ENCODE data around the gene ZBTB40.

ZBTB40 gene

DNA sequence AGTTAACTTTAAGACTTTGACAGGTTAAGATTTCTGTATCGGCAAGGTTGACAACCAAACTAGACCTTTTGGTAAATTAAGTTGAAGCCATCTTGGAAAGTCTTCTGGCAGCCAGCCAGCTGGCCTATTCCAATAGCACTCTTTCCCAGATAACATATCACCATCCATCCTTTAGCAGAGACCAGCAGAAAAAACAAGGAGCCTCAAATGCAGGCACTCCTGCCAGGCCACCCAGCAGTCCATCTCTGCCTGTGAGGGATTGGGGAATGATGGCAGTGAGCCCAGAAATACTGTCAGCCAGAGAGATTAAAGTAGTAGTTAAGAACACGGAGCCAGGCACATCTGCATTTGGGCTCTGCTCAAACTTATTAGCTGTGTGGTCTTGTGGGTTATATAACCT, 19.4 kb downstream of the ZBTB40 start:
- DNase-seq, result no peak

DNA sequence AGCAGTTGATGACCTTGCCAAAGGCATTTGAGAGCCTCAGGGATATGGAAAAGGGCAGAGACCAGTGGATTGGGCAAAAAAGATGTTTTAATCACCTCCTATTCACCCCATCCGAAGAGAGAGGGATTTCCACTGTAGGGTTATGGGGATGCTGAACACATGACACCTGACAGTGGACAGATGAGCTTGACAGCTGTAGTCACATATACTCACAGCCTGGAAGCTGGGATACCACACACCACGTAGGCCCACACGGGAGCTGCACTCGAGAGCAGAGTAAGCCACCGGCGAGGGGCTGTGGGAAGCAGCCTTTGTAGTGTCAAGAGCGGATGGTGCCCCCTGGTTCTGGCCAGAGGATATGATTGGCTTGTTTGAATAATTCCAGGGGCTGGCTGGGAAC, 20.0 kb downstream of the ZBTB40 start:
- DNase-seq, result no peak

DNA sequence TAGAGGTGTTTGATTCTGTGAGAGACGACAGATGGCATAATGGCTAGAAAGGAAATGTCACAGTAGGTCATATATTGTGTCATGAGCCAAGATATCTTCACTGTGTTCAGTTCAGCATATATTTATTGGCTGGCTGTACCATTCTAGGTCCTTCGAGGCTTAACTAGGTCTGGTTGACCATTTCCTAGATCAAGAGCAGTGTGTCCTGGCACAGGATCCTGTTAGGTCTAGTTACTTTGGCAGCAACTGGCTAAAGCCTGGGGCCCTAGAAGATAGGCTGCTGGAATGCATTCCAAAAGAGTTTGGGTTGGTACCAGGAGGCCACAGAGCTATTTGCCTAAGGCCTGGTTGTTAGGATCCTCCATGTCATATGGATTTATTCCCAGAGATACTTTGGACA, 20.9 kb downstream of the ZBTB40 start:
- DNase-seq, result peak in 1 of 2 experiments; percentile 15

GRCh38 chr1:22473952-22474351, 22.3 kb downstream of the ZBTB40 start:
- DNase-seq, result no peak

DNA sequence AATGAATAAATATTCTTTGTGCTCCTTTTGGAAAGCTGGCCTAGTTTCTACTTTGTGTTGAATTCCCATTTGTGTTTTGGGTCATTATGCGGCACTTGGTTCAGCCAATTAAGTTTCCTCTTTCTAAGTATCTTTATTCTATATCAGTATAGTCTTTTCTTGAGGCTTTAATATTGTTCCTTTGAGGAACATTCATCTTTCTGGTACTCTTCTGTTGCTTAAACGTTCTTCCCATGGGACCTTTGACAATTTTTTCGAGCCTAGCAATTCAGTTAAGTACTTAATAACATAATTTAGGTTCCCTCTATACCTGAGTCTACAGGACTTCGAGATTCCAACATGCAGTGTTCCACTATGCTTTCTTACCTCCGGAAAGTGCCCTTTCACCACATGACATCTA, 24.9 kb downstream of the ZBTB40 start:
- DNase-seq, result no peak

GRCh38 chr1:22483121-22483520, 31.5 kb downstream of the ZBTB40 start:
- no peak for DNase-seq

DNA sequence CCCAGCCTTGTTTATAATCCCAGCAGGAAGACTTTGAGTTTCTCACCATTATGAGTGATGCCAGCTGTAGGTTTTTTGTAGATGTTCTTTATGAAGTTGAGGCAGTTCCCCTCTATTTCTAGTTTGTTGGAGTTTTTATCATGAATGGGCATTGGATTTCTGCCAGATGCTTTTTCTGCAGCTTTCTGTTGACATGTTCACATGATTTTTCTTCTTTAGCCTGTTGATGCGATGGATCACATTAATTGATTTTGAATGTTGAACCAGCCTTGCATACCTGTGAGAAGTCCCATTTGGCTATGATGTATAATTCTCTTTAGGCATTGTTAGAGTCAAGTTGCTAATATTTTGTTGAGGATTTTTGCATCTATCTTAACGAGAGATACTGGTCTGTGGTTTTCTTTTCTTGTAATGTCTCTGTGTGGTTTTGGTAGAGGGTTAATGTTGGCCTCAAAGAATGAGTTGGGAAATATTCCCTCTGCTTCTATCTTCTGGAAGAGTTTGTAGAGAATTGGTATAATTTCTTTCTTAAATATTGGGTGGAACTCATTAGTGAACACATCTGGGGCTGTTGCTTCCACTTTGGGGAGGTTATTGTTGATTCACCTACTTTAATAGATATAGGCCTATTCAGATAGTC, 33.2 kb downstream of the ZBTB40 start:
- DNase-seq, result no peak

- DNase-seq, result no peak
Measured at GRCh38 chr1:22485431-22485830, 33.8 kb downstream of the ZBTB40 start.

DNA sequence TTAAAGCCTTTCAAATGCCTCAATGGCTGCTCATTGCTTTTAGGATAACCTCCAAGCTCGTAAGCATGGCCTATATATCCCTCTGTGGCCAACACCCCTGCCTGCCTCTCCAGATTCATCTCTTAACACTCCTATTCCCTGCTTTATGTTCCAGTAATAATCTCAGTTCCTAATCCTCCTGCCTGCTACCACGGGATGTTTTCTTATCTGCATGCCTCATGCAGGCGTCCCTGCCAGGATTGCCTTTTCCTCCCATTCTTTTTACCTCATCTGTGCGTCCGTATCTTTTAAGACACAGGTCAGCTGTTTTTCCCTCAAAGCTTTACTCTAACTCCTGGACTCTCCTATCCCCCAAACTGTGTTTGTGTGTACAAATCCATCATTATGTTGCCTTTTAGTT, 36.1 kb downstream of the ZBTB40 start:
- no peak for DNase-seq

GRCh38 chr1:22488319-22488718, 36.7 kb downstream of the ZBTB40 start:
- DNase-seq, result no peak

GRCh38 chr1:22489278-22489677, 37.6 kb downstream of the ZBTB40 start:
- no peak for DNase-seq

- DNase-seq, result no peak
Measured at GRCh38 chr1:22489823-22490222, 38.2 kb downstream of the ZBTB40 start.

DNA sequence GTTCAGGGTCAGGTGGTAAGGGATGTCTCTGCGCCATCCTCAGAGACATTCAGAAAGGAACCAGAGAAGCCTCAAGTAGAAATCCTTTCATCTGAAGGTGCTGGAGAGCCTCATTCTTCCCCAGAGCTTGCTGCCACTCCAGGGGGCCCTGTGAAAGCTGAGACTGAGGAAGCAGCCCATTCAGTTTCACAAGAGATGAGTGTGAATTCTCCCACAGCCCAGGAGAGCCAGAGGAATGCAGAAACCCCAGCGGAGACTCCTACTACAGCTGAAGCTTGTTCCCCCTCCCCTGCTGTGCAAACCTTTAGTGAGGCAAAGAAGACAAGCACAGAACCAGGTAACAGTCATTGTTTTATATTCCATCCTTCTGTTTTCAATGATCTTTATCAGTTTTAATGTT, 38.7 kb downstream of the ZBTB40 start:
- DNase-seq, result no peak

DNA sequence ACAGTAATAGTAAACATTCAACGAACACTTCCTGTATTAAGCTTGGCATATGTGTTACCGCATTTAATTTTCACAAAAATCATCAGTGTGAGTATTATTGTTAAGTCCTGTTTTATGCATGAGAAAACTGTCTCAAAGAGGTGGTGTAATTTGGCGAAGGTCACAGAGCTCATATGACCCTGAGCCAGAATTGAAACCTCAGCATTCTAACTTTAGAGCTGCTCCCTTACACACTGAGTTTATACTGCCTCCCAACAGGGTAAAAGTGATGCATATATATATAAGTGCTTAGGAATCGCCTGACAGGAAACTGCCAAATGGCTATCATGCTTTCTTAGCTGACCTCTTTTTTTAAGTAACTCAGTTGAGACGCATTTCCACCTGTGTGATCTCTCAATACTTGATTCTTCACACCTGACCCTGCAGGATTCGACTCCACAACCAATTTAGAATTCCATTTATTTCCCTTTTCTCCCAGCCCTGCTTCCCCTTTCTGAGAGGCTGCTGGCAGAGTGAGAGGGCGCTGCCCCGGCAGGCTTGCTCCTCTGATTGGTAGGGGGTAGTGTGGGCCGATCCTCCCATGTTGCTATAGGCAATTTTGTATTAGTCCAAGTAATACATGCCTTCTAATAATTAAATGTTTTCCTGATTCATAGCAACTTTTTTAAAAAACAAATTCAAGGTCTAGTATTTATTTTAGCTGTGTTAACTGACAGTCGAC, 40.5 kb downstream of the ZBTB40 start:
- no peak for DNase-seq

DNA sequence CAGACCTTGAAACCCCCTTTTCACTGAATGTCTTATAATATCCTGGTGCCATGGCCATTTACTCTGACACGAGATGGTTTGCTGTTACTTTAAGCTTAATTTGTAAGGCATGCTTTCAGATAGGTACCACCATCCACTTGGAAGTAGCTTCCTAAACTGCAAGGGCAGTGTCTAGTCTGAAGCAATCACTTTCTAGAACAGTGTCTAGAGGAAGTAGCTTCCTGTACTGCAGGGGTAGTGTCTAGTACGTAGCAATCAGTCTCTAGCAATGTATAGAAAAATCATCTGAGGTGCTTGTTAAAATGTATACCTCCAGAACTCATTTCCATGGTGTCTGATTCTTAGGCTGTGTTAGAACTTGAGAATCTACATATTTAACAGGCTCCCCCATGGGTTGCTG, 42.5 kb downstream of the ZBTB40 start:
- DNase-seq, result no peak

DNA sequence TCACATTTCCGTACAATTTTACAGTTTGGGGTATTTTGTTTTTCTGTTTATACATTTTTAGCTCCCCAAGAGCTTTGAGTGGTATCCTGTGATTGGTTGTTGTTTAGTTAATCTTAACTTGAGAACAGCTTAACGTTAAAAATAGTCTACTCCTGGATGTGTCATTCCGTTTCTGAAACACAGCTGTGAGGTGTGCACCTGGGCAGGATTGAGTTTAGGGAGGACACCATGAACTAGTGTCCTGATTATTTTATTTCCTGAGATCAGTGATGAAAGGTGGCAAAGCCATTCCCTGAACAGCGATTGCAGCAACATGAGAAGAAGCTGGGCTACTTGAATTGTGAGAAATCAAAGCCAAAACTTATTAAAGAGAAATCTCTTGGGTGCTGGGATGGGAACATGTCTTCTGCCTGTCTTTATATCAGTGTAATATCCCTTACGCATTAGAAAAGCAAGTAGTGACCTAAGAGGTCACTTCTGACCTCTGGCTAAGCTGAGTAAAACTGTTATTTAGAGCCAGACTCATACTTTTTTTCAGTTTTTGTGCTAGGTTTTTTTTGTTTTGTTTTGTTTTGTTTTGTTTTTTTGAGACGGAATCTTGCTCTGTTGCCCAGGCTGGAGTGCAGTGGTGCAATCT, 43.4 kb downstream of the ZBTB40 start:
- no peak for DNase-seq

GRCh38 chr1:22496536-22497160, 45.0 kb downstream of the ZBTB40 start:
- no peak for DNase-seq

DNA sequence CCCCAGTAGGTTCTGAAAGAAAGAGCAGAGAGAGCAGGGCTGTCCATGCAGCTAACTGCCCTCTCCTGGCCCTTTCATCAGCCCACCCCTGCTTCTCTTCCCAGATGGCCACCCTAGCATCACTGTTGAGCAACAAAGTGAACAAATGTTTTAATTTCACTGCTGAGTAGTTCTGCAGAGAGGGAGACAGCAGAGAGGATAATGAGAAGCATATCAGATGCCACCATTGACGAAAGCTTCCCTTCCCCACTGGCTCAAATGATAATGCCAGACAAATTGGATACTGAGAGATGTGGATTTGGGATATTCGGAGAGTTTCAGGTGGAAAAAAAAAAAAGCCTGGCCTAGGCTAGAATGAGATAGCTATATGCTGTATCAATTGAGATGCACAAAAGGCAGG, 46.8 kb downstream of the ZBTB40 start:
- DNase-seq, result no peak

GRCh38 chr1:22500058-22500457, 48.4 kb downstream of the ZBTB40 start:
- DNase-seq, result no peak

- DNase-seq, result no peak
Measured at GRCh38 chr1:22500471-22500870, 48.8 kb downstream of the ZBTB40 start.

GRCh38 chr1:22502202-22502601, 50.6 kb downstream of the ZBTB40 start:
- no peak for DNase-seq

- no peak for DNase-seq
Measured at GRCh38 chr1:22503721-22504410, 52.2 kb downstream of the ZBTB40 start.

DNA sequence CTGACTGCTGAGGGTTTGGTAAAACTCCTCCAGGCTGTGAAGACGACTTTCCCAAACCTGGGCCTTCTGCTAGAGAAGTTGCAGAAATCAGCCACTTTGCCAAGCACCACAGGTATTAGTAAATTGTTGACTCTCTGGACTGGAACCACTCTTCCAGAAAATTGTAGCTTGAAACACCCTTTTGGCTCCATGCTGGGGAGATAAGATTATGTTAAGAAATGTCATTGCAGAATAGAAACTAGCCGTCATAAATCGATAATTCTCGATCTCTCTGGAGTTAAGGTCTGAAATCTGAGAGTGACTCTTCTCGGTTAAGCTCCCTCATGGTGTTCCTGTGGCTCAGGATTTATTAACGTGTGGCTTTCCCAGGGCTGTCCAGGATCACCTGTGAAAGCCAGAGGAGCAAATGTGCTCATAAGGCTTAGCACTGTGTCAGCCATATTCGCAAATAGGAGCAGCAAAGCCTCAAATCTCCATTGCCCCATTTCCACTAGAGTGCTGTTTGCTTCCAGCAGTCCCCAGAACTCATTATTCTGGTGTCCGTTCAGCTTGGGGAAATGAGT, 54.6 kb downstream of the ZBTB40 start:
- no peak for DNase-seq

Data from cerebellar nuclear complex (tissue), 1 donor.